ENCODE results near the gene BCKDHA. TPM values are rescaled to one million over a fixed set of nuclear protein-coding genes. Genes with fewer than 3 reads are reported as not detected.

BCKDHA gene
- total and polyA plus RNA-seq, 9 of the 15 experiments (the other 6 are each of a cell fraction or from before 2014, with no cell fraction given), result 4.5 to 52.5 (median 14.1) TPM

- 0 out of 2 replicates have a peak, but pooled peaks have one; percentile 19 for TF ChIP-seq NR2C2 (CRISPR knock-in tag; IDR thresholded peaks at IDR 0.05)
- TF ChIP-seq NR2C2 (tag; IDR thresholded peaks at IDR 0.05), result peak; percentile 73
- no peak for TF ChIP-seq NFATC3 (IDR thresholded peaks at IDR 0.05)
- no peak for TF ChIP-seq ZNF75A (CRISPR knock-in tag; IDR thresholded peaks at IDR 0.05)
- peak; percentile 93 for TF ChIP-seq TFAP4 (CRISPR knock-in tag; IDR thresholded peaks at IDR 0.05; ENCODE audit: borderline replicate concordance)
- TF ChIP-seq RCOR1 (IDR thresholded peaks at IDR 0.05; ENCODE audit: borderline replicate concordance in 1 of 2, low read depth in 2 of 2, low read length in 2 of 2), result no peak
- TF ChIP-seq HNRNPUL1 (IDR thresholded peaks at IDR 0.05; ENCODE audit: low read length), result no peak
- TF ChIP-seq DACH1 (IDR thresholded peaks at IDR 0.05; ENCODE audit: partially characterized antibody), result peak; percentile 89
- TF ChIP-seq SAP30 (IDR thresholded peaks at IDR 0.05; ENCODE audit: borderline replicate concordance, insufficient read depth, low read depth, low read length, poor library complexity, severe bottlenecking), result peak; percentile 68
- peak; percentile 65 for TF ChIP-seq SMARCE1 (IDR thresholded peaks at IDR 0.05)
- TF ChIP-seq GABPA (tag; conservative IDR thresholded peaks at IDR 0.05; ENCODE audit: low read depth), result no peak
- TF ChIP-seq ZNF609 (CRISPR knock-in tag; IDR thresholded peaks at IDR 0.05; ENCODE audit: borderline replicate concordance), result no peak
- TF ChIP-seq DPF2 (IDR thresholded peaks at IDR 0.05), result peak; percentile 56; the same call in 1 of the 2 replicates
- TF ChIP-seq PCBP1 (IDR thresholded peaks at IDR 0.05; ENCODE audit: low read depth, low read length, poor library complexity, severe bottlenecking), result no peak
- no peak for TF ChIP-seq MECOM (CRISPR knock-in tag; IDR thresholded peaks at IDR 0.05)
- no peak for TF ChIP-seq ATF7 (IDR thresholded peaks at IDR 0.05)
- peak; percentile 61; the same call in 1 of the 2 replicates for TF ChIP-seq HDAC2 (IDR thresholded peaks at IDR 0.05)
- peak; percentile 51 for TF ChIP-seq LEF1 (IDR thresholded peaks at IDR 0.05)
- TF ChIP-seq ELF4 (CRISPR knock-in tag; IDR thresholded peaks at IDR 0.05), result peak; percentile 74
- TF ChIP-seq POLR2G (IDR thresholded peaks at IDR 0.05; ENCODE audit: low read depth, low read length), result no peak
- peak in 1 of 2 experiments; percentile 57; a peak in 1 of 4 replicates for TF ChIP-seq SIN3A (IDR thresholded peaks at IDR 0.05; ENCODE audit: borderline replicate concordance in 2 of 2, control insufficient read depth in 1 of 2, low read depth in 2 of 2, low read length in 2 of 2)
- TF ChIP-seq MNT (conservative IDR thresholded peaks at IDR 0.05), result 0 out of 4 replicates have a peak, but pooled peaks have one; percentile 45 to 46
- TF ChIP-seq ZNF644 (tag; IDR thresholded peaks at IDR 0.05; ENCODE audit: low read depth), result no peak
Measured at GRCh38 chr19:41395355-41395754, 2.3 kb upstream of the BCKDHA start (continued).

Data from K562 (cell line).